Activated naive CD4-positive, alpha-beta T cell treated with anti-CD3 and anti-CD28 coated beads, Interleukin-2, amount 50 U/mL, for 24 hours (primary cell): ENCODE measurements around the gene MPHOSPH9.

Source experiments
- H3K27ac Mint-ChIP-seq: one replicate; pipeline ENCODE4 v1.8.0; 2021; ENCODE audit warnings: mild to moderate bottlenecking, mixed read lengths
- H3K27me3 Mint-ChIP-seq: one replicate; pipeline ENCODE4 v1.8.0; 2021; ENCODE audit warnings: mixed read lengths
- H3K36me3 Mint-ChIP-seq: one replicate; pipeline ENCODE4 v1.8.0; 2021; ENCODE audit warnings: mixed read lengths
- H3K4me1 Mint-ChIP-seq: one replicate; pipeline ENCODE4 v1.8.0; 2021; ENCODE audit warnings: mixed read lengths
- H3K4me3 Mint-ChIP-seq: one replicate; pipeline ENCODE4 v1.8.0; 2021; ENCODE audit warnings: mild to moderate bottlenecking, mixed read lengths
- H3K9me3 Mint-ChIP-seq: one replicate; pipeline ENCODE4 v1.8.0; 2021; ENCODE audit warnings: mixed read lengths

MPHOSPH9 gene

DNA sequence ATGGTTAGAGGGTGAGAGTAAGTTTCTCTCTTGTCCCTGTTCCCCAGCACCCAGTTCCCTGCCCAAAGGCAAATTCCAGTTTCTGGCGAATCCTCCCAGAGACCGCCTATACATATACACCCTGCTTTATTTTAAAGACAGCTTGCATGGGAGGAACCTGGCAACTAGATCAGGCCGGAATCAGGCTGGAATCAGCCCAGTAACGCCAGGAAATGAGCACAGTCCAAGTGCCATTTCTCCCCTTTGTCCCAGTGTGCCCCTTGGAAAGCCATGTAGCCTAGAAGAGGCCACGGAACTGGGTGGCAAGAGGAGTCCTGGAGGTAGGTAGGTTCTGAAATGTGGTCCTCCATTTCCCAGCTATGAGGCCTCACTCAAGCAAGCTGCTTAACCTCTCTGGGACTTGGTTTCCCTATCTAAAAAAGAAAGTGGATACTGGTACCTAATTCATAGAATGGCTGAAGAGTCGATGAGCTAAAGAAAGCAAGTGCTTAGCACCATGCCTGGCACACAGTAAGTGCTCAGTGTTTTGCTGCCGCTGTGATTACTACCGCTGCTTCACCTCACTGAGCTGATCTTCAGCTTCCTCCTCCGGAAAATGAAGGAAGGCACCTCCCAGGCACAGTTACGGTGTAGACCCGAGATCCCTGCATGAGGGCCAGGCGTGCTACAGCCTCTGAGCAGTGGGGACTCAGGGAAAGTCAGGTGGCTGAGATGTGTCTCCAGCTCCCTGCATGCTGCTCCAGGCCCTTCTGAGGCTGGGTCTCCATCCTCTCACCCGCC, 118.4 kb downstream of the MPHOSPH9 start:
- Mint-ChIP-seq H3K27ac (peak overlapping the region; percentile 62), H3K36me3 (peaks cover 7% of the 10 kb centered on the region), H3K9me3 (no peaks in the 10 kb centered on the region), H3K4me3 (peak overlapping the region; percentile 59), H3K4me1 (peaks cover 72% of the 10 kb centered on the region), H3K27me3 (no peaks in the 10 kb centered on the region)

DNA sequence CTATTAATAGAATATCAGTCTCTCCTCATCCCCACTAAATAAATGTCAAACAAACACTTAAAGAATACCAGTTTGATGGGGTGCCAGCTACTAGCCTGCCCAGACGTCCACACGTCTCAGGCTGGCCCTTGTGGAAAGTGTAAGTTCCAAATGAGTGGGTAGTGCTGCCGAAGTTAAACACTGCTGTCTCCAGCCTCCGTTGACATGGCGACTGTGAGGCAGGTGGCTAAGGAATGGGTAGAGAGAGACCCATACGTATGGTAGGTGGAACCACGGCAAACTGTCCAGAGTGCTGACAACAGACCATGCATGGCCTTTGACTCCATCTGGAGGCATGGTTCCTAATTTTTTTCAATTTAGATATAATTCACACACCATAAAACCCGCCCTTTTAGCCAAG, 119.9 kb downstream of the MPHOSPH9 start:
- H3K4me1 Mint-ChIP-seq, result peaks cover 69% of the 10 kb centered on the region
- H3K4me3 Mint-ChIP-seq, result no peak overlapping the region
- no peak overlapping the region for H3K27ac Mint-ChIP-seq

DNA sequence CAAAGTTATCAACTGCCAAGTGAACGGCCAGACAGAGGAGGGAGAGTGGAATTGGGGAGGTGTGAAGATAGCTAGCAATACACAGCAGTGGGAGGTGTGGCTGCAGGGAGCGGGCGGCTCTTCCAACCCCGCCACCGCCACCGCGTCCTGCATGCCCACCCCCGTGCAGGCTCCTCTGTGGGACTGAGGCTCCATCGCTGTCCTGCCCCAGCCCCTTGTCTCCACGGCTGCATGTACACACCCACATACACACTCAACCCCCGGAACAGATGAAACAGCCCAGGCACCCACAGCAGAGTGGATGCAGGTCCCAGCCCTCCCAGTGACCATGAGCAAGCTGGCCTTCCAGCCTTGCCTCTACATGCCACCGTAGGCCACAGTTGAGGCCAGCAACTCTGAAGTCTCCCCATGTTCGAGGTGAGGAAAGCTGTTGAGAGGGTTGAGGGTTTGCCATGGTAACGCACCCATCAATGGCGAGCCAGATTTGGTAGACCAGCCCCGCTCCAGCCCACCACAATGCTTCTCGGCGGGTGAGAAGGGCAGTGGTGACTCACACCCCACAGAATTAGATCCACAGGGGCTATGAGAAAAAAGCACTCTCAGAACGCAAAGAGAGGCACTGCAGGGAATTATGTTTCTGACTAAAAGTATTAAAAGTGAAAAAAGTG, 121.3 kb downstream of the MPHOSPH9 start:
- no peaks in the 10 kb centered on the region for H3K9me3 Mint-ChIP-seq
- peaks cover 11% of the 10 kb centered on the region for H3K36me3 Mint-ChIP-seq
- no peak overlapping the region for H3K4me3 Mint-ChIP-seq
- H3K27ac Mint-ChIP-seq, result no peak overlapping the region
- peaks cover 72% of the 10 kb centered on the region for H3K4me1 Mint-ChIP-seq
- no peaks in the 10 kb centered on the region for H3K27me3 Mint-ChIP-seq

More for the DNA sequence above, 119.9 kb downstream of the MPHOSPH9 start:
- H3K27me3 Mint-ChIP-seq, result no peaks in the 10 kb centered on the region
- no peaks in the 10 kb centered on the region for H3K9me3 Mint-ChIP-seq
- H3K36me3 Mint-ChIP-seq, result peaks cover 9% of the 10 kb centered on the region

DNA sequence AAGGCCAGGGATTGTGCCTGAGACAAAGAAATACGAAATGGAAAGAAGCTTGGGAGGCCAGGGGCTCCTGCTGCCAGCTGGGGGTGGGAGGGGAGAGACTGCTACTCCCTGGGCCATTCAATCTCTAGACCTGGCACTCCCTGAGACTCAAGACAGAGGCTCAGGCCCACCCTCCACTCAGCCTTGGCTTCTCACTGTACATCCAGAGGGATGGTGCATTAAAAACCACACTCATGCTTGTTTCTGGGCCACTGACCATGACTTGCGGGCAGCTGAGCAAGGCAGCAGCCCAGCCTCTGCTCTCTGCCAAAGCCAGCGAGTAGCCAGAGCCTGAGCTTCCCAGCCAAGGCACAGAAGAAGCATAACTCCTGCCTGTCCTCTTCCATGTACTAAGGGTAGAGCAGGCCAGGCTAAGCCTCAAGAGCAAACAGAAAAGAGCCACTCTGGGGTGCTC, 123.6 kb downstream of the MPHOSPH9 start:
- no peaks in the 10 kb centered on the region for H3K9me3 Mint-ChIP-seq
- H3K27ac Mint-ChIP-seq, result no peak overlapping the region
- no peaks in the 10 kb centered on the region for H3K27me3 Mint-ChIP-seq
- no peak overlapping the region for H3K4me3 Mint-ChIP-seq
- H3K4me1 Mint-ChIP-seq, result peaks cover 71% of the 10 kb centered on the region
- peaks cover 15% of the 10 kb centered on the region for H3K36me3 Mint-ChIP-seq

DNA sequence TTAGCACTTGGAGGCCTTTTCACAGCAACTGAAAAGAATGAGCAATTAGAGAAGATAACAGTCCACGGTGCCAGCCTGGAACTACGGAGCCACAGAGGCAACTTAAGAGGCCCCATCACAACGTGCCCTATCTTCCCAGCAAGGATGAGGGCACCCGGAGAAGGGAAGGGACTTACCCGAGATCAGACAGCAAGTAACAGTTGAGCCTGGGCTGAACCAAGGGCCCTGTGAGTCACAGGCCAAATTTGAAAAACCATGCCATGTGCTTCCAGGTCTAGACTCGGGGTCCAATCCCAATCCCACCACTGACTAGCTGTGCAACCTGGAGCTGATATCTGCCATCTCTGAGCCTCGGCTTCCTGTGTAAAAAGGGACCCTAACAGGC, 124.3 kb downstream of the MPHOSPH9 start:
- Mint-ChIP-seq H3K4me1 (peaks cover 64% of the 10 kb centered on the region), H3K36me3 (peaks cover 15% of the 10 kb centered on the region), H3K27ac (peak overlapping the region; percentile 41), H3K9me3 (no peaks in the 10 kb centered on the region), H3K27me3 (no peaks in the 10 kb centered on the region), H3K4me3 (no peak overlapping the region)

DNA sequence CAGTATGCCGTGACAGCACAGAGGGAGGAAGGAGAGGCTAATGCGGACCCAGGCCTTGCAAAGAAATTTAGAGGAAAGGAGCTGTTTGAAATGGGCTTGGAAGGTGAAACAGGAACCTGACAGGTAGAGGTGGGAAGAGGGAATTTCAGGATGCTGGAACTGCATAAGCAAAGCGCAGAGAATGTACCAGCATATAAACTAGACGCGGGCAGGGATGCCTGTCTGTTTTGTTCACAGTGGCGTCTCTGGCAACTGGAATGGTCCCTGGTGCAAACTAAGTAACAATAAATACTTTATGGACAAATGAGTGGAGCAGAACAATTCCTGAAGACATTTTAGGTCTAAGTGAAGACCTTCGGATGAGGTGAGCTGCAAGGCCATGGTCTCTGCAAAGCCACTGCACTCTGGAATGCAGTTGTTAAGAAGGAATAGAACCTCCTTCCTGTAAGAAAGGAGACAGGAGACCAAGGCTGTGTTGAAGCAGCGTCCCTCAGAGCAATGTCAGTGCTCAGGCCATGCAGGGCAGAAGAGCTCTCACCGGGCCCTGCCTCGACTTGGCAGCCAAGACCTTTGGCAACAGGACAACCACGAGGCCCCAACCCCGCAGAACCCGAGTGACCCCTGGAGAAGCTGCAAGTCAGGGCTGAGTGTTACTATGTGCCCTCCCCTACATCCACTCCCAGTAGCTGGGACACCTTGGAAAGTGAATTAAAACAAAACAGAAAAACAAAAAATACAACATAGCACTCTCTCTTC, 124.8 kb downstream of the MPHOSPH9 start:
- H3K36me3 Mint-ChIP-seq, result peaks cover 15% of the 10 kb centered on the region
- H3K9me3 Mint-ChIP-seq, result no peaks in the 10 kb centered on the region
- H3K4me3 Mint-ChIP-seq, result peak overlapping the region; percentile 34
- H3K4me1 Mint-ChIP-seq, result peaks cover 63% of the 10 kb centered on the region
- H3K27me3 Mint-ChIP-seq, result no peaks in the 10 kb centered on the region
- peak overlapping the region; percentile 96 for H3K27ac Mint-ChIP-seq

DNA sequence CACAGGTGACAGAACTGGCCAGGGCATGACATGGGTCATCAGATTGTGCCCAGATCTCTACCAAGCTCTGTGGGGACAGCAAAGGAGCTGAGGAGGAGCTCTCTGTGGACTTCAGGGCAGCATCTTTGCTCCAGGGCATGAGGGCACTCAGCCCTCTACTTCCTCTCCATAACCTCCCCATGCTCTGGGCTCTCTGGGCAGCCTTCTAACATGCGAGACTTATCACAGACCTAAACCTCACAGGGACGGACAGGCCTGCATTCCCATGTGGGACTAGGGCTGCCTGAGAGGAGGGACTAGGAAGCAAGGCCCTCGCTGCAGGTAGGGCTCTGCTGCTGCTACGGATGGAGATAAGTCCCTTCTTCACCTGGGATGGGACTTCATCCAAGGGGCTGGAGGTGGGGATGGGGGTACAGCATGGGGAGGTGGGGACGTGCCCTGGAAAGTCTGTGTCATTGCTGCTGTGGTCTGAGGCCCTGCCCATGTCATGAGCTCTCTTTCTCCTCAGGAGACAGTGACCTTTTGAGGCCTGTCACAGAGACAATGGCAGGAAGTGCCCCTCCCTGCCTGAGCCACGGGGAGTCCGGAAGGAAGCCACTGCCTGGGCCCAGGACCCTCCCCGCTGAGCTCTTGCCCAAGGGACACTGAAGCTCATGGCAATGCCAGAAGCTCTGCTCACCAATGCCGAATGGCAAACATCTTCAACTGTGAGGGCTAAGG, 126.1 kb downstream of the MPHOSPH9 start:
- H3K4me1 Mint-ChIP-seq, result peaks cover 71% of the 10 kb centered on the region
- H3K27ac Mint-ChIP-seq, result peak overlapping the region; percentile 96
- peaks cover 15% of the 10 kb centered on the region for H3K36me3 Mint-ChIP-seq
- no peaks in the 10 kb centered on the region for H3K9me3 Mint-ChIP-seq
- peak overlapping the region; percentile 67 for H3K4me3 Mint-ChIP-seq
- H3K27me3 Mint-ChIP-seq, result no peaks in the 10 kb centered on the region

DNA sequence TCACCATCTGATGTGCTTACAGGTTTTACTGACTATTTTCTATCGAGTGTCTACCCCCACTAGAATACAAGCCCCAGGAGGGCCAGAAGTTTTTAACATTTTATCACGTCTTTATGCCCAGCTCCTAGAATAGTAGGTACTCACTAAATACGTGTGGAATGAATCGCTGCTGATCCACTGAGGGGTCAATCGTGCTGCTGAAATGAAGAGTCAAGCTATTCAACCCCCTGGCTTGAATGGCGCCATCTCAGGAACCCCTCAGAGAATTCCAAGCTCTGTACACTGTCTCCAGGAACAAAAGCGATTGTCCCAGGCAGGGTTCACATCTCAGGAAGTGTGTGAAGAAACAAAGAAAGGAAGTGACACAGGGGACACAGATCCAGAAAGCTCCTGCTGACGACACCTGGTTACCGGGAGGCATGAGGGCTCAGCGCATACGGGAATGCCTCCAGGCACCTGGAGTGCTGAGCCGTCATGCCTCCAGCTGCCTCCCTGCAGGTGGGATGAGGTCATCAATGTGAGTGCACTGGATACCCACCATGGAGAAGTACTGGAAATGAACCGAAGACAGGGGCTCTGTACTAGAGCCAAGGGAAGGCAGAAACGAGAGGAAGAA, 127.6 kb downstream of the MPHOSPH9 start:
- peaks cover 65% of the 10 kb centered on the region for H3K4me1 Mint-ChIP-seq
- H3K4me3 Mint-ChIP-seq, result no peak overlapping the region
- no peaks in the 10 kb centered on the region for H3K27me3 Mint-ChIP-seq
- peaks cover 15% of the 10 kb centered on the region for H3K36me3 Mint-ChIP-seq
- no peaks in the 10 kb centered on the region for H3K9me3 Mint-ChIP-seq
- H3K27ac Mint-ChIP-seq, result peak overlapping the region; percentile 75

DNA sequence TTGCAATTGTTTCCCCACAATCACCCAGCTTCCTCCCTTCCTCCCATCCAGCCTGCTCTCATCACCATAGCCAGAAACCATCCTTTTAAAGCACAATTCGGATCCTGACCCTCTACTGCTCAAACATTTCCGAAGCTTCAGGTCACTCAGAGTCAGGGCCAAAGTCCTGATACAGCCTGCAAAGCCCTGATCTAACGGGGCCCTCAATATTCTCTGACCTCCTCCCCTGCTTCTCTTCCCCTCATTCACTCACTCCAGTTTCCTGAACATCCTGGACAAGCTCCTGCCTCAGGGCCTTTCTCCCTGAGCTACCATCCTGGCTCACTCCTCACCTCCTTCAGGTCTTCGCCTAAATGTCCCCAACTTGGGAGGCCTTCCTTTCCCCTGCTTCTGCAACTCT, 128.1 kb downstream of the MPHOSPH9 start:
- Mint-ChIP-seq H3K36me3 (peaks cover 14% of the 10 kb centered on the region), H3K4me3 (no peak overlapping the region), H3K9me3 (no peaks in the 10 kb centered on the region), H3K27me3 (no peaks in the 10 kb centered on the region), H3K27ac (no peak overlapping the region), H3K4me1 (peaks cover 64% of the 10 kb centered on the region)
